HS-27A (cell line): Measurements from ENCODE around the gene ELMO1.

Experiments
- DNase-seq: peaks from one replicate; pipeline ENCODE4 v3.0.0-alpha.2; 2012; ENCODE audit warnings: low read depth, missing footprints

ELMO1 gene

GRCh38 chr7:36946401-36946739 lies 502.3 kb downstream of the ELMO1 start:
- no peak for DNase-seq

- no peak for DNase-seq
Measured at GRCh38 chr7:36945612-36946400, 502.9 kb downstream of the ELMO1 start.

- no peak for DNase-seq
Measured at GRCh38 chr7:36944838-36945237, 503.8 kb downstream of the ELMO1 start.

GRCh38 chr7:36943591-36944435 lies 504.9 kb downstream of the ELMO1 start:
- DNase-seq = no peak

- DNase-seq = no peak
Measured at GRCh38 chr7:36942955-36943354, 505.7 kb downstream of the ELMO1 start.

- no peak for DNase-seq
Measured at GRCh38 chr7:36942541-36942940, 506.1 kb downstream of the ELMO1 start.

- DNase-seq = no peak
Measured at GRCh38 chr7:36942025-36942424, 506.6 kb downstream of the ELMO1 start.

GRCh38 chr7:36941359-36941758 lies 507.3 kb downstream of the ELMO1 start:
- DNase-seq = no peak

GRCh38 chr7:36939816-36940215 lies 508.8 kb downstream of the ELMO1 start:
- no peak for DNase-seq

GRCh38 chr7:36937754-36938563 lies 510.7 kb downstream of the ELMO1 start:
- DNase-seq = no peak

- no peak for DNase-seq
Measured at GRCh38 chr7:36931892-36932291, 516.8 kb downstream of the ELMO1 start.

- no peak for DNase-seq
Measured at GRCh38 chr7:36929791-36930190, 518.9 kb downstream of the ELMO1 start.

GRCh38 chr7:36928718-36929117 lies 519.9 kb downstream of the ELMO1 start:
- DNase-seq = no peak

GRCh38 chr7:36928311-36928710 lies 520.4 kb downstream of the ELMO1 start:
- DNase-seq = no peak

GRCh38 chr7:36925691-36926090 lies 523.0 kb downstream of the ELMO1 start:
- no peak for DNase-seq

- DNase-seq = no peak
Measured at GRCh38 chr7:36925207-36925606, 523.5 kb downstream of the ELMO1 start.

- DNase-seq = no peak
Measured at GRCh38 chr7:36923943-36924436, 524.7 kb downstream of the ELMO1 start.

- no peak for DNase-seq
Measured at GRCh38 chr7:36923185-36923584, 525.5 kb downstream of the ELMO1 start.

- DNase-seq = no peak
Measured at GRCh38 chr7:36920433-36920832, 528.2 kb downstream of the ELMO1 start.

- DNase-seq = no peak
Measured at GRCh38 chr7:36919738-36920137, 528.9 kb downstream of the ELMO1 start.

- DNase-seq = no peak
Measured at GRCh38 chr7:36918591-36918990, 530.1 kb downstream of the ELMO1 start.

- DNase-seq = no peak
Measured at GRCh38 chr7:36916619-36917018, 532.0 kb downstream of the ELMO1 start.
